MM.1S (cell line): ENCODE measurements around the gene LOXHD1.

Experiments used
- DNase-seq: peaks from one replicate; pipeline ENCODE4 v3.0.0-alpha.2; 2015
- H2AFZ ChIP-seq: fragments of 300-600 bp; sonication (generic); 2 replicates; pipeline ENCODE4 v1.6.0; 2016; ENCODE audit warnings: antibody characterized with exemption, low read length
- H3F3A ChIP-seq: fragments of 300-600 bp; sonication (generic); 2 replicates; pipeline ENCODE4 v1.6.1; 2016; ENCODE audit warnings: mild to moderate bottlenecking, antibody characterized with exemption, low read length, moderate library complexity, mixed read lengths; ENCODE audit not compliant: insufficient read depth
- H3K27ac ChIP-seq: fragments of 300-600 bp; sonication (generic); 2 replicates; pipeline ENCODE4 v1.5.1; 2016; ENCODE audit warnings: mild to moderate bottlenecking, low read length
- H3K27me3 ChIP-seq: fragments of 300-600 bp; sonication (generic); replicated peaks from 2 replicates; pipeline ENCODE4 v1.6.0; 2016; ENCODE audit warnings: low read length; ENCODE audit not compliant: insufficient read depth
- H3K36me3 ChIP-seq: fragments of 300-600 bp; sonication (generic); replicated peaks from 2 replicates; pipeline ENCODE4 v1.6.1; 2016; ENCODE audit warnings: mild to moderate bottlenecking, low read length, mixed read lengths; ENCODE audit not compliant: insufficient read depth
- H3K4me1 ChIP-seq: fragments of 300-600 bp; sonication (generic); 2 replicates; pipeline ENCODE4 v1.6.1; 2016; ENCODE audit warnings: low read length, mixed read lengths
- H3K4me2 ChIP-seq: fragments of 300-600 bp; sonication (generic); 2 replicates; pipeline ENCODE4 v1.6.0; 2016; ENCODE audit warnings: low read depth, low read length
- H3K4me3 ChIP-seq: fragments of 300-600 bp; sonication (generic); 2 replicates; pipeline ENCODE4 v1.5.1; 2016; ENCODE audit warnings: low read length, mixed read lengths
- H3K79me2 ChIP-seq: fragments of 300-600 bp; sonication (generic); 2 replicates; pipeline ENCODE4 v1.6.1; 2016; ENCODE audit warnings: mixed run types, low read length, mixed read lengths
- H3K9ac ChIP-seq: fragments of 300-600 bp; sonication (generic); 2 replicates; pipeline ENCODE4 v1.6.1; 2016; ENCODE audit warnings: low read length, mixed read lengths
- H3K9me2 ChIP-seq: fragments of 300-600 bp; sonication (generic); replicated peaks from 2 replicates; pipeline ENCODE4 v1.6.1; 2016; ENCODE audit warnings: mild to moderate bottlenecking, low read length, mixed read lengths; ENCODE audit not compliant: insufficient read depth
- H3K9me3 ChIP-seq: fragments of 300-600 bp; sonication (generic); replicated peaks from 2 replicates; pipeline ENCODE4 v1.6.1; 2016; ENCODE audit warnings: mild to moderate bottlenecking, low read length, mixed read lengths; ENCODE audit not compliant: insufficient read depth
- H4K20me1 ChIP-seq: fragments of 300-600 bp; sonication (generic); 2 replicates; pipeline ENCODE4 v1.6.1; 2016; ENCODE audit warnings: mild to moderate bottlenecking, low read length, moderate library complexity, mixed read lengths; ENCODE audit not compliant: insufficient read depth
- CTCF ChIP-seq: fragments of 300-600 bp; sonication (generic); IDR thresholded peaks from 2 replicates; pipeline ENCODE4 v1.5.1; 2016; ENCODE audit warnings: antibody characterized with exemption, low read length, mixed read lengths
- EZH2 ChIP-seq: fragments of 300-600 bp; sonication (generic); optimal IDR thresholded peaks from 2 replicates; pipeline ENCODE3; 2017; ENCODE audit warnings: low read depth, mild to moderate bottlenecking, antibody characterized with exemption, low read length, mixed read lengths
- EZH2phosphoT487 ChIP-seq: fragments of 300-600 bp; sonication (generic); IDR thresholded peaks from 2 replicates; pipeline ENCODE4 v1.6.1; 2018; ENCODE audit warnings: antibody characterized with exemption, low read length

Gene LOXHD1

GRCh38 chr18:46556590-46557206 lies 100.3 kb downstream of the LOXHD1 start:
- TF ChIP-seq EZH2phosphoT487 (no peak), CTCF (no peak), EZH2 (no peak)
- no peaks in the 10 kb centered on the region for H3F3A ChIP-seq

GRCh38 chr18:46555724-46556123 lies 101.3 kb downstream of the LOXHD1 start:
- H3K36me3 ChIP-seq = no peaks in the 10 kb centered on the region

More at GRCh38 chr18:46556590-46557206, 100.3 kb downstream of the LOXHD1 start:
- Histone ChIP-seq H3K4me1 (0 out of 2 replicates have a peak, but pooled peaks cover 3% of the 10 kb centered on the region), H3K9me2 (no peaks in the 10 kb centered on the region), H3K9ac (no peak overlapping the region), H3K4me3 (no peak overlapping the region), H2AFZ (no peak overlapping the region), H3K36me3 (no peaks in the 10 kb centered on the region), H3K4me2 (no peak overlapping the region), H3K9me3 (no peaks in the 10 kb centered on the region), H3K79me2 (no peaks in the 10 kb centered on the region), H3K27me3 (no peaks in the 10 kb centered on the region), H4K20me1 (no peaks in the 10 kb centered on the region), H3K27ac (no peak overlapping the region)
- DNase-seq = no peak

GRCh38 chr18:46555213-46555612 lies 101.8 kb downstream of the LOXHD1 start:
- Histone ChIP-seq H3K9me3 (no peaks in the 10 kb centered on the region), H3K36me3 (no peaks in the 10 kb centered on the region), H3K4me2 (no peak overlapping the region), H3K4me1 (0 out of 2 replicates have a peak, but pooled peaks cover 3% of the 10 kb centered on the region), H3K79me2 (no peaks in the 10 kb centered on the region), H3K27me3 (no peaks in the 10 kb centered on the region), H3K9ac (no peak overlapping the region), H3K9me2 (no peaks in the 10 kb centered on the region), H4K20me1 (no peaks in the 10 kb centered on the region), H3F3A (no peaks in the 10 kb centered on the region), H2AFZ (no peak overlapping the region), H3K27ac (no peak overlapping the region), H3K4me3 (no peak overlapping the region)
- TF ChIP-seq EZH2 = no peak
- DNase-seq = peak; percentile 19

More at GRCh38 chr18:46555724-46556123, 101.3 kb downstream of the LOXHD1 start:
- Histone ChIP-seq H3K4me3 (no peak overlapping the region), H3K27ac (no peak overlapping the region), H3K27me3 (no peaks in the 10 kb centered on the region), H2AFZ (no peak overlapping the region), H3K9me2 (no peaks in the 10 kb centered on the region), H3K9me3 (no peaks in the 10 kb centered on the region), H3F3A (no peaks in the 10 kb centered on the region), H3K4me2 (no peak overlapping the region), H4K20me1 (no peaks in the 10 kb centered on the region), H3K4me1 (0 out of 2 replicates have a peak, but pooled peaks cover 3% of the 10 kb centered on the region), H3K79me2 (no peaks in the 10 kb centered on the region), H3K9ac (no peak overlapping the region)
- peak; percentile 60 for DNase-seq
- TF ChIP-seq CTCF (peak; percentile 84), EZH2phosphoT487 (no peak)

GRCh38 chr18:46554406-46555080 lies 102.5 kb downstream of the LOXHD1 start:
- DNase-seq = no peak
- no peak overlapping the region for H3K4me3 ChIP-seq
- no peak overlapping the region for H3K27ac ChIP-seq
- H3K9me3 ChIP-seq = no peaks in the 10 kb centered on the region
- H3K36me3 ChIP-seq = no peaks in the 10 kb centered on the region
- 0 out of 2 replicates have a peak, but pooled peaks cover 3% of the 10 kb centered on the region for H3K4me1 ChIP-seq
- no peak overlapping the region for H2AFZ ChIP-seq
- TF ChIP-seq EZH2phosphoT487 = no peak
- TF ChIP-seq EZH2 = no peak
- no peak for TF ChIP-seq CTCF
- no peaks in the 10 kb centered on the region for H3K27me3 ChIP-seq
- H3F3A ChIP-seq = no peaks in the 10 kb centered on the region
- no peak overlapping the region for H3K4me2 ChIP-seq
- no peaks in the 10 kb centered on the region for H3K9me2 ChIP-seq
- no peaks in the 10 kb centered on the region for H4K20me1 ChIP-seq
- H3K9ac ChIP-seq = no peak overlapping the region
- H3K79me2 ChIP-seq = no peaks in the 10 kb centered on the region
